ENCODE data around the gene NAGPA.

Gene NAGPA

GRCh38 chr16:5069048-5069447 is 35.3 kb upstream of the NAGPA start:
- TF ChIP-seq ZNF274 (IDR thresholded peaks at IDR 0.05; ENCODE audit: low read depth, low read length): no peak

DNA sequence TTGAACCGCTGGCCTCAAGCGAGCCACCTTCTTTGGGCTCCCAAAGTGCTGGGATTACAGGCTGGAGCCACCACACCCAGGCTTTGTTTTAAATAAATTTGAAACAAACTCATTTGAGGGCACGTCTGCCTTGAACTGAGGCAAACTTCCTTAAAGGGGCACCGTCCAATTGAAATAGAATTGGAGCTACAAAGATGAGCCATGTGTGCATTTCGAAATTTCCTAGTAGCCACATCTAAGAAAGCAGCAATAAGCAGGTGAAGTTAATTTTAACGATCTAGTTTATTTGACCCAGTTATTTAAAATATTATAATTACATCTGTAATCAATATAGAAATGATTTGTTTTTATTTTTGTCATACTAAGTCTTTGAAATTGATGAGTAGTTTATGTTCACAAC is 32.8 kb upstream of the NAGPA start:
- no peak overlapping the region for H3K4me3 ChIP-seq (ENCODE audit: low read length)
- no peak for TF ChIP-seq ZNF274 (IDR thresholded peaks at IDR 0.05; ENCODE audit: low read depth, low read length)

More at GRCh38 chr16:5069048-5069447, 35.3 kb upstream of the NAGPA start:
- H3K4me3 ChIP-seq (ENCODE audit: low read length): no peak overlapping the region

DNA sequence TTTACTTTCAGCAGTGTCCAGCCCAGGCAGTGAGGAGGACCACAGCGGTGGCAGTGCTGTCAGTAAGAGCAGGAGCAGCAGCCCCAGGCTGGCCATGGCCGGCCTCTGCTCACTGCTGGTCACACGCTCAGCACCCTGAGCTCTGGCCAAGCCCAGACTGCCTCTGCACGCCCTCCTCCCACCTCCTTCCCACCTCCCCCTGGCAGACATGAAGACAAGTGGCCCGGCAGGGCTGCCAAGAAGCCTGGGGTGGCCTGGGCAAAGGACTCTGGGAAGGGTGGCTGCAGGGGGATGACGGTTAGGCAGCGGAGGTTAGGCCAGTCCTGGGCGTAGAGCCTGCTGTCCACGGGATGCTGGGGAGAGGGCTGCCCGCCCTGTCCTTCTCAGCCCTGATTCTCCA is 32.1 kb upstream of the NAGPA start, which contains the start of gene C16orf89:
C16orf89 (minus strand) TSS at position 144 of the 400 bp plus-strand sequence; CDS start at position 96, 48 bp downstream.
- no peak within 1 kb of the TSS for H3K4me3 ChIP-seq (ENCODE audit: low read length)
- no peak for TF ChIP-seq ZNF274 (IDR thresholded peaks at IDR 0.05; ENCODE audit: low read depth, low read length)

GRCh38 chr16:5065326-5065725 is 31.6 kb upstream of the NAGPA start:
- no peak overlapping the region for H3K4me3 ChIP-seq (ENCODE audit: low read length)

GRCh38 chr16:5064915-5065314 is 31.2 kb upstream of the NAGPA start:
- no peak overlapping the region for H3K4me3 ChIP-seq (ENCODE audit: low read length)
- no peak for TF ChIP-seq ZNF274 (IDR thresholded peaks at IDR 0.05; ENCODE audit: low read depth, low read length)

More at GRCh38 chr16:5065326-5065725, 31.6 kb upstream of the NAGPA start:
- TF ChIP-seq ZNF274 (IDR thresholded peaks at IDR 0.05; ENCODE audit: low read depth, low read length): no peak

DNA sequence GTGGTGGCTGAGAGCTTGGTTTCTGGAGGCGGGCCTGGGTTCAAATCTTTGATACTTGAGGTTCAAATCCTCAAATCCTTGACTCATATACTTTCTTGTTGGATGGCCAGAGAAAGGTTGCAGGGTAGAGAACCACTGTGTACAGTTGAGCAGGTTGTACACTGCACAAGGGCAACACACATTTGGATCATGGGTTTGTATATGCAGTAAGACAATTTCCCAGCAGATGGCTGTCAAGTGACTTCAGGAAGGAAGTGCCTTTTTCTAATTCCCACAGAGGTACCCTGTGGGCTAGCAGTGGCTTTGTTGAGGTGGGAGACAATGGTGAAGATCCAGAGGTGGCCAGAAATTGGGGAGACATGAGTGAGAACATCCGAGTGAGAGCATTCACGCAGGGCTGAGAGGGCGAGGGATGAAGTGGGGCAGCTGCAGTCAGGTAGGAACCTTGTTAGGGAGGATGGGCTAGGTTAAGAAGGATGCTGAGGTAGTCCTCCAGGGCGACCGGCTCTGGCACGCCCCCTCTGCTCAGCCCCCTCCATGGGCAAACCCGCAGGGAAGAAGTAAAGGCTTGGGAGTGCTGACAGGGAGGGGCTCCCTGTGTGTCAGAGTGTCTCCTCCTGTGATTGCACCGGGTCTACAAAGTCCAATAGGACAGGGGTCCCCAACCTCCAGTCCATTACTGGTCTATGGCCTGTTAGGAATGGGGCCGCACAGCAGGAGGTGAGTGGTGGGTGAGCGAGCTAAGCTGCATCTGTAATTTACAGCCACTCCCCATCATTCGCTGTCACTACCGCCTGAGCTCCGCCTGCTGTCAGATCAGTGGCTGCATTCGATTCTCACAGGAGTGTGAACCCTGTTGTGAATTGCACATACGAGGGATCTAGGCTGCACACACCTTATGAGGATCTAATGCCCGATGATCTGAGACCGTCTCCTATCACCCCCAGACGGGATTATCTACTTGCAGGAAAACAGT is 29.3 kb upstream of the NAGPA start:
- TF ChIP-seq ZNF274 (IDR thresholded peaks at IDR 0.05; ENCODE audit: low read depth, low read length): no peak
- no peak overlapping the region for H3K4me3 ChIP-seq (ENCODE audit: low read length)

GRCh38 chr16:5062051-5062450 is 28.3 kb upstream of the NAGPA start:
- TF ChIP-seq ZNF274 (IDR thresholded peaks at IDR 0.05; ENCODE audit: low read depth, low read length): no peak
- H3K4me3 ChIP-seq (ENCODE audit: low read length): no peak overlapping the region

DNA sequence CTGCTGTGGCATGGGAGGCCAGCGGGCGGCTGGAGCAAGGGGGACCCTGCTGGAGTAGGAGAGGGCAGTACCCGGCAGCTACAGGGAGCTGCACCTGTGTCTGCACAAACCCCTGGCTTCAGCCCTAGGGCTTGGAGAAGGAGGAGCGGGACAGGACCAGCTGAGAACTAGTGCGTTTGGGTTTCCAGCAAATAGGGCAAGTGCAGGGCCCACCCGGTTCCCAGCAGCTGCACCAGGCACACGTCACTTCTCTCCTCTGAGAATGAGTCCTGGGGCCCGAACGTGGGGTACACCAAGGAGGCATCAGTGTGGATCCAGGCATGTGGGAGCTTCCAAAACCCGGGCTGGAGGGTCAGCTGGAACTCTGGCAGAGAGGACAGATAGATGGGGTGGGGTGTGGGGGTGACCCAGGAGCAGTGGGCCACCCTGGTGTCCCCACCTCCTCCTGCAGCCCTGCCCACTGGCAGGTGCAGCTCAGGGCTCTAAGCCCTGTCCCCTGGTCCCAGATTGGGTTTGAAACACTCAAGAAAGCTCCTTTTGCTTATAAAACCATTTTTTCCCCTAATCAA is 26.4 kb upstream of the NAGPA start:
- no peak overlapping the region for H3K4me3 ChIP-seq (ENCODE audit: low read length)
- TF ChIP-seq ZNF274 (IDR thresholded peaks at IDR 0.05; ENCODE audit: low read depth, low read length): no peak

DNA sequence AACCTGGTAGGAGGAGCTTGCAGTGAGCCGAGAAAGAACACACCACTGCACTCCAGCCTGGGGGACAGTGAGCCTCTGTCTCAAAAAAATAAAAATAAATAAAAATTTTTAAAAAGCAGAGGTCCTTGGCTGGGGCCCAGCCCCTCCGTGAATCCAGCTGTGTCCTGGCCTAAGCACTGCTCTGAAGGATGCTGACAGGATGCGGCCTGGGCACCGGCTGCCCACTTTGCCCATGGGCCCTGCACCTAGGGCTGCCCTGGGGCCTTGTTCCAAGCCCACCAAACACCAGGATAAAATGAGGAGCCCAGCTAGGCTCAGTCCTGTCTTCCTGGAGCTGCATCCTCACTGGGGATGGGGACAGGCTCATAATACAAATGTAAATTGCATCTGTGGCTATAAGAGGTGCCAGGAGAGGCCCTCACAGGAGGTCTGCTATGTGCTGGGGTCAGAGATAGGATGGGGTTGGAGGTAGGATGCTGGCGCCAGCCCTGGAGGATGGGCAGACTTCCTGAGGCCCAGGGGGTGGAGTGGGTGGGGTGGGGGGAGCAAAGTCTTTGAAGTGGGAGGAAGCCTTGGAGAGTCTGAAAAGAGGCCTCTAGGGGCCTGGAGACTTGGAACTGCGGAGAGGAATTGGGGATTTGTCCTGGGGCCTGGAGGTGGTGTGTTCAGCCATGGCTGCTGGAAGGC is 25.8 kb upstream of the NAGPA start:
- no peak overlapping the region for H3K4me3 ChIP-seq (ENCODE audit: low read length)
- no peak for TF ChIP-seq ZNF274 (IDR thresholded peaks at IDR 0.05; ENCODE audit: low read depth, low read length)

DNA sequence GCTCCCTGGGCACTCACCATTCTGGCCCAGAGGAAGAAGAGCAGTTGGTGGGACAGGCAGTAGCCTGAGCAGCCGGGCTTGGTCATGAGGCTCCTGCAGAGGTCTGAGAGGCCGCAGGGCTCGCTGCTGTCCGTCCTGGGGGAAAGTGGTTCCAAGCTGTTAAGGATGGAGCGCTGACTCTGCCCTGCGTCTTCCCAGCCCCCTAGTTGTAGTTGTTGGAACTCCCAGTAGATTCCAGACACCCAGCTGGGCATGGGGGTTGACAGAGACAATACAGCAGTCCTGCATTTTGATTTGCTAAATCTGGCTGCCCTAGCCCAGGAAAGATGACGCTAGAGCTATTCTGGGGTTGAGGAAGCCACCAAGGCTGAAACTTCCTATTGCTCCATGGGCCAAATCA is 24.7 kb upstream of the NAGPA start:
- H3K4me3 ChIP-seq (ENCODE audit: low read length): no peak overlapping the region
- no peak for TF ChIP-seq ZNF274 (IDR thresholded peaks at IDR 0.05; ENCODE audit: low read depth, low read length)

- no peak for TF ChIP-seq ZNF274 (IDR thresholded peaks at IDR 0.05; ENCODE audit: low read depth, low read length)
- H3K4me3 ChIP-seq (ENCODE audit: low read length): no peak overlapping the region
Observed at GRCh38 chr16:5056352-5056751, 22.6 kb upstream of the NAGPA start.

DNA sequence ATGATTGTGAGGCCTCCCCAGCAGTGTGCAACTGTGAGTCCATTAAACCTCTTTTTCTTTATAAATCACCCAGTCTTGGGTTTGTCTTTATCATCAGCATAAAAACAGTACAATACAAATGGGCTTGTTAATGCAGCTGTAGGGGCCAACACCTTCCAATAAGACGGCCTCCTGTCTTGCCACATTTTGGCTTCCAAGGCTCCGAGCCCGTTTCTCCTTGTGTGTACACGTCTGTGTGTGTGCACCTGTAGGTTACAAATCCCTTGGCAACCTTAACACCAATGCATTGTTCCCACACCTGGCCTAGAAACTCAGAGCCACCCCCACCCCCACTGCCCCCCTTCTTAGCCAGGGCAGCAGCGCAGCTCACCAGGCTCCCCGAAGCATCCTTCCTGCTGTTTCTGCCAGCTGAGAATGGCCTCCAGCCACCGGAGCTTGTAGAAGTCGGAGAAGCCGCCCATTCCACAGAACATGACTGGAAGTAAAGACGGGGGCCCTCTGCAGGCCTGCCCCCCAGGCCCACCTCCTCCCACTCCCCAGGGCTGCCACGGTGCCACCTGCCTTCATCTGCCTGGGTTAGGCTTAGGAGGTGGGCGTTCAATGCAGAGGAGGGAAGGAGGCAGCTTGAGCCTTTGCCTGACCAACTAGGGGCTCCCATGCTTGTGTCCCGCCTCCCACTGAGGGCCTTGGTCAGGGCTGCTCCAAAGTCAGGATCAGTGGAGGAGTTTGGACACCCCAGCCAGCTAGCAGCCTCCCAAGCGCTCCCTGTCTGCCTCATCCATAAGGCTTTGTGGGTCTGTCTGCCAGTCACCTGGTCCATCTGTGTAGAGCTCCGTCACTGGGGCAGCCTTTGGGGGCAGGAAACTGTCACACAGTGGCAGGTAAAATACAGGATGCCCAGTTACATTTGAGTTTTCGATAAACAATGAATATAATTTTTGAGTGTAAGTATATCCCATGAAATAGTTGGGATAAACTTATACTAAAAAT is 21.4 kb upstream of the NAGPA start:
- H3K4me3 ChIP-seq (ENCODE audit: low read length): no peak overlapping the region
- no peak for TF ChIP-seq ZNF274 (IDR thresholded peaks at IDR 0.05; ENCODE audit: low read depth, low read length)

- no peak for TF ChIP-seq ZNF274 (IDR thresholded peaks at IDR 0.05; ENCODE audit: low read depth, low read length)
- H3K4me3 ChIP-seq (ENCODE audit: low read length): no peak overlapping the region
Observed at GRCh38 chr16:5046914-5047313, 13.2 kb upstream of the NAGPA start.

Measured in GM08714 (cell line).